Renal pelvis (tissue), 4 donors: ENCODE results near the gene DENND1C. TPM values are rescaled to one million over a fixed set of nuclear protein-coding genes. Genes with fewer than 3 reads are reported as not detected.

Experiments
- DNase-seq: peaks from one replicate; pipeline ENCODE4 v3.0.0-alpha.2; 2013
- polyA plus RNA-seq, 3 donors: library from polyadenylated mRNA; unstranded; fragments of 120-200 nt; gene quantifications; one replicate each; pipeline ENCODE4 v1.2.1, GENCODE V29; 2013; ENCODE audit not compliant: insufficient read length in 3 of 3

The DENND1C gene
- polyA plus RNA-seq, 3 donors, result 41.8 to 47.0 (median 45.2) TPM

- peak; percentile 100 for DNase-seq
These were observed 56.5 kb downstream of the DENND1C start for GRCh38 chr19:6424939-6425731.

DNA sequence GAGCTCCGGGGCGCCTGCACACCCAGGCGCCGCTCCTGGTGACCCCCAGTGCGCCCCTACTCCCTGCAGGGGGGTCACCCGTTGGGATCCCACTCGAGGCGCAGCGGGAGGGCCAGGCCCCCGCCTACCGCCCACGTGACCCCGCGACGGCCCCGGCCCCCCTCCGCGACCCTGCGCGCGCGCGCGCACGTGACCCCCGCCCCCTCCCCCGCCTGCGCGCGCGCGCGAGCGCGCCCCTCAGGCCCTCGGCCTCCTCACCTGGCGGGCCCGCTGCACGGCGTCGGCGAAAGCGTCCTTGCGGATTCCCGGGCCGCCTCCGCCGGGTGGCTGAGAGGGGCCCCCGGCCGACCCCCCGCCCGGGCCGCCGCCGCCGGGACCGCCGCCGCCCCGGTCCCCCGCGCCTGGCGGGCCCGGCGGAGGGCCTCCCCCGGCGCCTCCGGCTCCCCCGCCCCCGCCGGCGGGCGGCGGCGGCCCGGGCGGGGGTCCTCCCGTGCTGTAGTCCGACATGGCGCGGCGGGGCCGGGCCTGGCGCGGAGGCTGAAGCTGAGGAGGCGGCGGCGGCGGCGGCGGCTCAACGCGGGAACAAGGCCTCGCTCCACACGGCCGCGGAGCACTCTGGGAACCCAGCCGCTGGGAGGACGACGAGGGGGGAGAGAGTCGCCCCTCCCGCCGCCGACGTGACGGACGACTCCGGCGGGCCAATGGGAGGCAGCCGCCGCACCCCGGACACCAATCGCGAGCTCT, 57.2 kb downstream of the DENND1C start, which contains the start of gene KHSRP:
KHSRP (minus strand) TSS at position 617 of the 744 bp plus-strand sequence; CDS start at position 507, 110 bp downstream.
- no peak for DNase-seq

GRCh38 chr19:6423499-6424194, 57.9 kb downstream of the DENND1C start:
- DNase-seq, result no peak

DNA sequence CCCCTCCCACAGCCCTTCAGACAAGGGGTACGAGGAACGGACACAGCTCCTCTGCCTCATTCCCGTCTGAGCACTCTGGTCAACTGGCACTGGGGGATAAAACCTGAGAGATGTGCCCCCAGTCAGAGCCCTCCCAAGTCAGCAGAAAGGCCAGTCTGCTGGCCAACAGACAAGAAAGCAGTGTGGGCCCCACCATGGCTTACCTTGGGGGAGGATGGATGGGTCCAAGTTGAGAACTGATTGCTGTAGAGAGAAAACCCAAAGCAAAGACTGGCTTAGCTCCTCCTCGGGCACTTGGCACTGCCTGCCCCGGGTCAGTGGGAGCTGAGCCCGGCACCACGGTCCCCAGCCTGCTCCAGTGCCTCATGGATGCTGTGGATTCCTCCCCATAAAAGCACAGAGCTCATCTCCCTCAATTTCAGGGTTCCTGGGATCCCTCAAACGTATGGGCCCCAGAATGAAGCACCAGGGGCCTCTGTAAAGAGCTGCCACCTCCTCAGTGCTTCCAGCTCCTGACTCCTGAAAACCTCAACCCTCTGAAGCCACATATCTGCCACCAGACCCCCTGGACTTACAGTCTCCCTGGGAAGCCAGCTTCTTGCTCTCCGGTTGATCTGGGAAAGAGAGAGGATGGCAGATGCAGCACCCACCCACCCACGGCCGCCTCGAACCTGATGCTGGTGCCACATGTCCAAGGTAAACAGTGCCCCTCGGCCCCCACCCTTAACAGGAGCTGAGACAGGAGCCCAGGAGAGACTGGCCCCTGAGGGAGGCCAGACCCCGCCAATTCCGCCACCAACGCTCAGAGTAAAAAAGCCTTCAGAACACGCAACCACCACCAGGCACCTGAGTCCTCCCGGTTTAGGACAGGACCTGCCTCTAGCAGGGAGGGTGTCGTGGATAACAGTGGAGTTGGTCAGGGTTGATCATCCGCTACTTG, 60.2 kb downstream of the DENND1C start:
- DNase-seq, result no peak

- no peak for DNase-seq
These were observed 63.0 kb downstream of the DENND1C start for GRCh38 chr19:6418562-6418932.

GRCh38 chr19:6417713-6418561, 63.6 kb downstream of the DENND1C start:
- no peak for DNase-seq

Other genes with a start within 250 kb of the DENND1C start
- gene MLLT1, start 201.8 kb downstream of the DENND1C start, polyA plus RNA-seq, result 100 to 1,000 TPM; 109 to 129 (median 114) TPM
- under 1 TPM in 2 of 3 donors, not detected in 1; 0.12 to 0.16 TPM for gene ACER1, start 148.2 kb downstream of the DENND1C start, polyA plus RNA-seq
- gene CLPP, start 120.3 kb downstream of the DENND1C start, polyA plus RNA-seq, result 10 to 100 TPM; 62.5 to 79.9 (median 69.1) TPM
- gene ALKBH7, start 109.0 kb downstream of the DENND1C start, polyA plus RNA-seq, result 10 to 100 TPM; 70.2 to 90.9 (median 89.4) TPM
- 1 to 10 TPM; 3.0 to 3.8 (median 3.3) TPM for gene PSPN, start 105.9 kb downstream of the DENND1C start, polyA plus RNA-seq
- 100 to 1,000 TPM in 2 of 3 donors, 10 to 100 TPM in 1; 91.7 to 102 (median 100) TPM for gene GTF2F1, start 88.6 kb downstream of the DENND1C start, polyA plus RNA-seq
- gene KHSRP, start 57.0 kb downstream of the DENND1C start, polyA plus RNA-seq, result 100 to 1,000 TPM; 310 to 362 (median 359) TPM
- 1 to 10 TPM in 2 of 3 donors, under 1 TPM in 1; 0.31 to 2.4 (median 1.5) TPM for gene SLC25A41, start 48.0 kb downstream of the DENND1C start, polyA plus RNA-seq
- 10 to 100 TPM; 77.7 to 84.1 (median 80.4) TPM for gene SLC25A23, start 22.0 kb downstream of the DENND1C start, polyA plus RNA-seq
- 10 to 100 TPM; 34.0 to 41.7 (median 35.9) TPM for gene CRB3, start 17.5 kb downstream of the DENND1C start, polyA plus RNA-seq
- gene TUBB4A, start 20.5 kb upstream of the DENND1C start, polyA plus RNA-seq, result 10 to 100 TPM; 35.2 to 37.0 (median 36.7) TPM
- gene TNFSF9, start 49.2 kb upstream of the DENND1C start, polyA plus RNA-seq, result under 1 TPM in 2 of 3 donors, not detected in 1; 0.21 to 0.55 TPM
- gene CD70, start 109.4 kb upstream of the DENND1C start, polyA plus RNA-seq, result under 1 TPM in 1 of 3 donors, not detected in 2; 0.26 TPM
- under 1 TPM; 0.03 to 0.08 (median 0.06) TPM for gene TNFSF14, start 188.4 kb upstream of the DENND1C start, polyA plus RNA-seq
- 10 to 100 TPM; 20.1 to 23.3 (median 21.2) TPM for gene C3, start 238.9 kb upstream of the DENND1C start, polyA plus RNA-seq